H1 (cell line): ENCODE results near the gene YBX2. TPM values are rescaled to one million over a fixed set of nuclear protein-coding genes. Genes with fewer than 3 reads are reported as not detected.
A peak's percentile ranks its signal among the peaks of the same experiment; 100 is the strongest.

Experiments
- CEBPB ChIP-seq: IDR thresholded peaks from 2 replicates; pipeline ENCODE4 v1.6.1; 2012; ENCODE audit warnings: low read depth, low read length
- CTCF ChIP-seq, 3 experiments: IDR thresholded peaks; 1 replicate in 2 of 3; 2 replicates in 1 of 3; pipeline versions ENCODE4 v1.5.1 to v1.6.1; 2011; ENCODE audit warnings: low read length in 3 of 3, mild to moderate bottlenecking in 3 of 3, inconsistent platforms in 2 of 3, low read depth in 1 of 3, moderate library complexity in 1 of 3; ENCODE audit not compliant: insufficient read depth in 1 of 3; ENCODE audit errors: control extremely low read depth in 1 of 3
- HDAC6 ChIP-seq: IDR thresholded peaks from one replicate; pipeline ENCODE4 v1.7.1; 2012; ENCODE audit warnings: low read depth, mild to moderate bottlenecking, inconsistent platforms, low read length, moderate library complexity
- MAX ChIP-seq: IDR thresholded peaks from 2 replicates; pipeline ENCODE4 v1.6.1; 2012; ENCODE audit warnings: inconsistent platforms
- RNF2 ChIP-seq: fragments of 200-900, 300-1000 bp; sonication (generic); IDR thresholded peaks from 2 replicates; pipeline ENCODE4 v1.7.1; 2016; ENCODE audit warnings: borderline replicate concordance, low read depth, mild to moderate bottlenecking, antibody characterized with exemption, low read length; ENCODE audit not compliant: poor library complexity, severe bottlenecking; ENCODE audit errors: missing control alignments
- RXRA ChIP-seq: IDR thresholded peaks from 2 replicates; pipeline ENCODE4 v1.6.1; 2011; ENCODE audit warnings: low read depth, mild to moderate bottlenecking, low read length, moderate library complexity; ENCODE audit not compliant: insufficient read depth
- SIN3A ChIP-seq, 2 experiments: IDR thresholded peaks in 1 of 2; conservative IDR thresholded peaks in 1 of 2; 2 replicates each; pipeline ENCODE4 v1.6.1; 2011 to 2012; ENCODE audit warnings: low read length in 2 of 2, improper control_type of control experiment in 1 of 2, low read depth in 1 of 2, mild to moderate bottlenecking in 1 of 2
- TCF12 ChIP-seq: IDR thresholded peaks from 2 replicates; pipeline ENCODE4 v1.6.1; 2011; ENCODE audit warnings: low read depth, mild to moderate bottlenecking, low read length
- polyA plus RNA-seq, 7 experiments: library from polyadenylated mRNA; depleted of rRNA in 3 of 7; stranded (reverse) in 5 of 7; unstranded in 2 of 7; fragments of >200 nt in 5 of 7; fragments of 200-250 nt in 2 of 7; gene quantifications; 1 replicate in 5 of 7; 2 replicates in 1 of 7; 4 replicates in 1 of 7; pipeline versions ENCODE4 v1.2.1 to v1.2.3, GENCODE V29; 2011 to 2013; ENCODE audit warnings: missing spikeins in 2 of 7, mixed read lengths in 2 of 7
- total RNA-seq: library from RNA; stranded (reverse); fragmentation: NEBNext Ultra II Directional; extraction: Animal tissue kit (Norgen Biotek cat#: 25700); gene quantifications from 2 replicates; pipeline ENCODE4 v1.2.1, GENCODE V29; 2021

The YBX2 gene
- total and polyA plus RNA-seq, 2 of the 8 experiments (the other 6 are each of a cell fraction or from before 2014, with no cell fraction given) = 19.2 to 30.5 TPM

- no peak for TF ChIP-seq HDAC6
- TF ChIP-seq CEBPB = no peak
- no peak for TF ChIP-seq MAX
- TF ChIP-seq SIN3A (conservative IDR thresholded peaks at IDR 0.05 in 1 of 2, IDR thresholded peaks at IDR 0.05 in 1 of 2; ENCODE audit: low read depth in 1 of 2, low read length in 2 of 2) = peak in 1 of 2 experiments; percentile 81; a peak in 2 of 4 replicates
- no peak for TF ChIP-seq CTCF (IDR thresholded peaks at IDR 0.05; ENCODE audit: control extremely low read depth in 1 of 3, insufficient read depth in 1 of 3, low read depth in 1 of 3, low read length in 3 of 3)
- TF ChIP-seq RNF2 = no peak
- TF ChIP-seq TCF12 = no peak
- TF ChIP-seq RXRA = no peak
These were observed 35.0 kb upstream of the YBX2 start (continued) for GRCh38 chr17:7329374-7329996.
